ENCODE data around the gene CD276. TPM values are rescaled to one million over a fixed set of nuclear protein-coding genes. Genes with fewer than 3 reads are reported as not detected.

CD276 gene
- total RNA-seq, 1 donor from 2014 or later = 84.3 TPM

GRCh38 chr15:73760330-73761329 is 76.4 kb downstream of the CD276 start:
- H3K27ac ChIP-seq = no peak overlapping the region
- H3K9me3 ChIP-seq = no peaks in the 10 kb centered on the region
- H3K36me3 ChIP-seq = no peaks in the 10 kb centered on the region
- intact Hi-C loops (cut with DNase I) = no loop called here
- DNase-seq (ENCODE audit: low spot score in 2 of 2) = no peak
- no peaks in the 10 kb centered on the region for H3K4me1 ChIP-seq
- no peaks in the 10 kb centered on the region for H3K27me3 ChIP-seq
- no peak overlapping the region for H3K4me3 ChIP-seq
- no peak for TF ChIP-seq CTCF (IDR thresholded peaks at IDR 0.05)

GRCh38 chr15:73763931-73764330 is 79.7 kb downstream of the CD276 start:
- intact Hi-C loops (cut with DNase I) = no loop called here
- Histone ChIP-seq H3K27ac (no peak overlapping the region), H3K4me1 (no peaks in the 10 kb centered on the region), H3K4me3 (no peak overlapping the region), H3K27me3 (no peaks in the 10 kb centered on the region), H3K36me3 (no peaks in the 10 kb centered on the region), H3K9me3 (no peaks in the 10 kb centered on the region)
- no peak for TF ChIP-seq CTCF (IDR thresholded peaks at IDR 0.05)
- DNase-seq (ENCODE audit: low spot score in 2 of 2) = no peak

Other genes with a start within 250 kb of the CD276 start
- gene REC114, start 241.2 kb upstream of the CD276 start, total RNA-seq = not detected
- gene NPTN, start 51.0 kb upstream of the CD276 start, total RNA-seq = 147 TPM
- gene INSYN1, start 69.0 kb downstream of the CD276 start, total RNA-seq = 13.0 TPM
- gene TBC1D21, start 189.2 kb downstream of the CD276 start, total RNA-seq = not detected
- gene LOXL1, start 242.1 kb downstream of the CD276 start, total RNA-seq = 260 TPM